ENCODE measurements around the gene UROC1. TPM values are rescaled to one million over a fixed set of nuclear protein-coding genes. Genes with fewer than 3 reads are reported as not detected.

Gene UROC1
- total RNA-seq, 1 experiment from 2014 or later = not detected

GRCh38 chr3:126553284-126554084, 35.9 kb upstream of the UROC1 start:
- Histone ChIP-seq H3K4me2 (ENCODE audit: low read length) (no peak overlapping the region), H3K27ac (ENCODE audit: low read depth, low read length) (no peak overlapping the region), H3K27me3 (ENCODE audit: insufficient read depth, low read length) (no peaks in the 10 kb centered on the region), H4K20me1 (ENCODE audit: insufficient read depth) (no peaks in the 10 kb centered on the region), H3K36me3 (ENCODE audit: control insufficient read depth in 1 of 2, insufficient read depth in 2 of 2, low read length in 2 of 2) (no peaks in the 10 kb centered on the region), H3K79me2 (ENCODE audit: insufficient read depth, low read length) (no peaks in the 10 kb centered on the region), H3K9me2 (ENCODE audit: insufficient read depth) (no peaks in the 10 kb centered on the region), H3K4me1 (ENCODE audit: control insufficient read depth in 1 of 2, insufficient read depth in 2 of 2, low read length in 2 of 2) (no peaks in the 10 kb centered on the region), H3K9me3 (ENCODE audit: control insufficient read depth in 1 of 2, insufficient read depth in 1 of 2, low read depth in 1 of 2, low read length in 2 of 2) (no peaks in the 10 kb centered on the region), H3K4me3 (replicated peaks in 1 of 2; ENCODE audit: low read depth in 1 of 2, low read length in 2 of 2) (no peak overlapping the region), H2AFZ (ENCODE audit: low read depth, low read length, poor library complexity, severe bottlenecking) (no peak overlapping the region), H3K9ac (ENCODE audit: low read length) (no peak overlapping the region)
- DNase-seq (ENCODE audit: low read depth, low spot score) (no peak), ATAC-seq (no peak)
- TF ChIP-seq YY1 (IDR thresholded peaks at IDR 0.05; ENCODE audit: extremely low read depth, insufficient replicate concordance, low read depth, low read length) = no peak
- TF ChIP-seq REST (IDR thresholded peaks at IDR 0.05; ENCODE audit: low read depth) = no peak
- no peak for TF ChIP-seq ZBTB33 (IDR thresholded peaks at IDR 0.05; ENCODE audit: extremely low read depth, insufficient replicate concordance, low read length)
- TF ChIP-seq SP1 (IDR thresholded peaks at IDR 0.05; ENCODE audit: low read depth) = no peak
- TF ChIP-seq TCF7L2 (IDR thresholded peaks at IDR 0.05; ENCODE audit: borderline replicate concordance, extremely low read depth, insufficient read depth, insufficient read length) = no peak
- RAD21 ChIA-PET (ENCODE audit: low non-redundant PET in 1 of 2, low total read pairs in 2 of 2, uncharacterized antibody in 2 of 2, unreplicated experiment in 2 of 2) = no interaction called here
- POLR2A ChIA-PET = no interaction called here
- BruUV-seq (replicated peaks) = no TSS peak
- CTCF ChIA-PET = no interaction called here
- intact Hi-C loops (cut with micrococcal nuclease) = no loop called here

Measured in HCT116 (cell line).